Activated T-cell treated with anti-CD3 and anti-CD28 coated beads for 24 hours (primary cell): ENCODE data around the gene OSBPL7.

Experiments
- DNase-seq: peaks from one replicate; pipeline ENCODE4 v3.0.0-alpha.2; 2020; ENCODE audit warnings: low read depth

OSBPL7 gene

GRCh38 chr17:47847341-47848197 is 26.0 kb upstream of the OSBPL7 start:
- DNase-seq, result no peak

DNA sequence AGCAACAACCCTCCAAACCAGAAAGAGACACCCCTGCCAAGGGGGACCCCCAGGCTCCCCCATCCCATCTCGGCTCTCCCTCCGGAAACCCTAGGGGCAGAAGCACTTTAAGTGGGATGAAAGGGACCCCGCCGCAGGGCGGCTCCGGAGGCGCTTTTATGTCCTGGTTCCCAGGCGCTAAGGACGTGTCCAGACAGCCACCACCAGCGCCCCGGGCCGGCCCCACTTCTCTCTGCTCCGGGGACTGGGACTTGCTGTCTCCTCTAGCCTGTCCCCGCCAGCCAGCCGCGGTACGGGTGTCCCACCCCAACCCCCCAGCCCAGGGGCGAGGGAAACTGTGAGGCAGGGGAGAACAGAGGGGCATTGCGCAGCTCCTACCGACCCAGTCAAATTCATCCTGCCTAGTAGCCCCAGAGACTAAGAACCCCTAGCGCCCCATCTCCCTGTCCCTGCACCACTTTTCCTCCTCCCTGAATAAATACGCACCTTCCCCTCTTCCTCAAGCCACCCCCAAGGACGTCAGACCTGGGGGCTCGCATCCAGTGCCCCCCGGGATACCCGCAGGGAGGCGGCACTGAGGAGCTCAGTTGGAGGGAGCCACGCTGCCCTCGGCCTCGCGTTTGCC is 25.2 kb upstream of the OSBPL7 start:
- DNase-seq, result no peak

GRCh38 chr17:47845716-47846075 is 24.1 kb upstream of the OSBPL7 start:
- no peak for DNase-seq

GRCh38 chr17:47844814-47845715 is 23.5 kb upstream of the OSBPL7 start:
- DNase-seq, result no peak

- DNase-seq, result no peak
Observed at GRCh38 chr17:47844227-47844626, 22.6 kb upstream of the OSBPL7 start.

- no peak for DNase-seq
Observed at GRCh38 chr17:47843391-47843730, 21.8 kb upstream of the OSBPL7 start.

DNA sequence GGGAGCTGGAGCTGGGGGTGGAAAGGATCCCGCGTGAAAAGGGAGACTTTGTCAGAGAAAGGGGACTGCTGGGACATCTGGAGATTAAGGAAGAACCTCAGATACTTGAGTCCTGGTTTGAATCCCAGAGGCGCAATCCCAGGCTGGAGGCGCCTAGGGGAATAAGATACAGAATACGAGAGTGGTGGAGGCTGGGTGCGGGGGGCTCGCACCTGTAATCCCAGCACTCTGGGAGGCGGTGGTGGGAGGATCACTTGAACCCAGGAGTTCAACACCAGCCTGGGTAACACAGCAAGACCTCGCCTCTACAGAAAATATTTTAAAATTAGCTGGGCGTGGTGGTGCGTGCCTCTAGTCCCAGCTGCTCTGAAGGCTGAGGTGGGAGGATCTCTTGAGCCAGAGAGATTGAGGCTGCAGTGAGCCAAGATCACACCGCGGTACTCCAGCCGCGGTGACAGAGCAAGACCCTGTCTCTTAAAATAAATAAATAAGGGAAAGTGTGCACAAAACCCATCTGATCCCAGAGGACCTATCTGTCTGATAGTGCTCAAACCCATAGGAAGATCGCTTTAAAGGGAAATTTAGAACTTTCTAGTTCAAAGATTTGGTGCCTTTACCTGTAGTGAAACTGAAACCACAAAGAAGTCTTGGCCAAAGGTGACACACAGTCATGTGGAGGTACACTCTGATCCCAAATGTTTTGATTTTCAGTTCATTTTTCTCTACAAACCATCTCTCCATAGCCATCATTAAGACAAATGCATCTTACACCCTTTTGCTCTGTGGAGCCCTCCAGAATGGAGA is 20.1 kb upstream of the OSBPL7 start:
- DNase-seq, result no peak

- peak; percentile 81 for DNase-seq
Observed at GRCh38 chr17:47840742-47841487, 19.3 kb upstream of the OSBPL7 start, which contains the start of gene SCRN2. Gene SCRN2, minus strand, starts transcription at chr17:47841273. Its CDS starts 430 bp downstream, at chr17:47840843.

- no peak for DNase-seq
Observed at GRCh38 chr17:47840001-47840741, 18.6 kb upstream of the OSBPL7 start.

- DNase-seq, result no peak
Observed at GRCh38 chr17:47839071-47839470, 17.5 kb upstream of the OSBPL7 start.

- DNase-seq, result no peak
Observed at GRCh38 chr17:47838636-47839035, 17.0 kb upstream of the OSBPL7 start.

DNA sequence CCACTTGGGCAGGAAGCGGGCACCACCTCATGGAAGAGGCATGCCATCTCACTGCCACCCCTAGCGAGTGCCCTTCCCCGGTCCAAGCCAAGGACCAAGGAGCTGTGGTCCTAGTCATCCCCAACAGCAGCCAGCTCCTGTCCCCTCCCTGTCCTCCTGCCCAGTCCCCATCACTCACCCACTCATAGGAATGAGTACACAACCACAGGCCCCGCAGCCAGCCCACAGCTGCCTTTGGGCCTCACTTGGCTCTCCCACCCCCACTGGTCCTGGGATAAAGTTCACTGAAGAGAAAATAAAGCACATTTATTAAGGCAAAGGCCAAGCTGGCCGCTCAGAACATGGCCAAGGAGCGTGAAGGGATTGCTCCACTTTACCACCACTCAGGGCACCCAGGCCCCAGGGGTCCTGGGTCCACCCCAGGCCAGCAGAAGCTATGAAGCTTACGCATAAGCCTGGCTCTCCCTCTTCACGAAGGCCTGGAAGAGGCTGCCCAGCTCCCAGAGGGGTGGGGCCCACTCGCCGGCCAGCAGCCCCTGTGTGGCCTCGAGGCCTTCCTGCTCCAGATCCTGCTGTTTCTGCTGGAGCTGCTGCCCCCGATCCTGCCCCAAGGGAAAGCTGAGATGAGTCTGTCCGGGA is 15.9 kb upstream of the OSBPL7 start:
- no peak for DNase-seq

DNA sequence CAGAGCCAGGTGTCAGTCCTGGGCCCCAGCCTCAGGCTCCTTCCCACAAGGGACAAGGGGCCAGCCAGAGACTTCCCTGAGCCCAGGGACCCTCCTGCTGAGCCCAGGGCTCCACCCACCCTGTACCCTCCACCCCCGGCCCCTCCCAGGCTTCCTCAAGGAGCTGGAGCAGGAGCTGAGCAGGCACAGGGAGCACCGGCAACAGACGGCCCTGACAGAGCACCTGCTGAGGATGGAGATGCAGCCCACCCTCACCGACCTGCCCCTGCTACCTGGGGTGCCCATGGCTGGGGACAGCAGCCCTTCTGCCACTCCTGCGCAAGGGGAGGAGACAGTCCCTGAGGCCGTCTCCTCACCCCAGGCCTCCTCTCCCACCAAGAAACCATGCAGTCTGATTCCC is 15.0 kb upstream of the OSBPL7 start:
- DNase-seq, result no peak

DNA sequence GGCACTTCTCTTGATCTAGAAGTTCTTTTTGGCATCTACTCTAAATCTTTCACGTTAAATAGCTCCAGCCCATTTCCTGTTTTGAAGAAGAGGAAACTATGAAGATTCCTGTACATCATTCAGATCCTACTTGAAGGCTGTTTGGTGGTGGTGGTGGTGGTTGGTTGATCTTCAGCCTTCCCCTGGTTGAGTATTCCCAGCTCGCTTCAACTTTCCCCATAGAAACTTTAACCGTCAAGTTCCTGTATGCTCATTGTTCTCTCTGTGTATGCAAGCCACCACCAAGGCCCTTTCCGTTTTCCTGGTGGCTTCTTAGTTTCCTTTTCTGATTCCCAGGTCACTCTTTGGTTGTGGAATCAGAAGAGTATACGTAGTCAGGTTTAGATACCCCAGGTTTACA is 13.2 kb upstream of the OSBPL7 start:
- no peak for DNase-seq

GRCh38 chr17:47831934-47832327 is 10.3 kb upstream of the OSBPL7 start:
- no peak for DNase-seq

DNA sequence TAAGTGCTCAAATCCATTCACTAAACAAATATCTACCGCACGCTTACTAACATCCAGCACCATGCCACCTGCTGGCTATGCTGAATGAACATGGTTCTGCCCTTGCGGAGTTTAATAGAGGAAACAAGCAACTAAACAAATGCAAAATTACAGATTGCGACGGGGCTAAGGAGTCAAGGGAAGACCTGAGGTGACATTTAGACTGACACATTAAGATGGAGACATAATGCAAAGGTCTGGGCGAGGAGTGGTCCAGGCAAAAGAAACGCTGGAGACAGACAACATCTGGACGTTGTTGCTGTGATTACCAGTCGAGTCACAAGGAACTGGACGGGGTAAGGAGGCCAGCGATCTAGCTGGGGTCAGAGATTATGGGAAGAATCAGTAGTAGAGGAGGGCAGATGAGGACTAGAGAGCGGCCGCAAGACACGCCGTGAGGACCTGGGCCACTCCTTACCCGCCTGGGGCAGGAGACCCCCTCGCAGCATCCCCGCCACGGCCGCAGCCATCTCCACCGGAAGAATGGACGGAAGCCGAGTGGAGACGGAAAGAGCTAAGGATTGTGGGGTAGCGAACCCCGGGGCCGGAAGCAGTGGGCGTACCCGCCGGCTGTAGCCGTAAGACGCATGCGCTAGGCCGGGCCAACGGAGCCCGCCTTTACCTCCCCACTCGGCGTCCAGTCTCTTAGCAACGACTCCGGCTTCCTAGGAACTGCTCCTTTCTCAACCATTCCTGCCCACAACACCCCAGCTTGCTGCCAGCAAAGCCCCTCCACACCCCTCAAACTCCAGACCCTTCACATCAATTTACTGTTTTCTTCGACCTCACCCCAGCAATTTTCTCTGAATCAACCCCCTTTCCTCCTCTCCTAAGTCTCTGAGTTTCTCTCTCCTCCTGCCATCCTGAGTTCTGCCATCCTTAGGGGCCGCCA is 9.7 kb upstream of the OSBPL7 start, which contains the start of the genes LRRC46 and MRPL10:
LRRC46 (plus strand) TSS at position 668 of the 931 bp plus-strand sequence. CDS start 320 bp downstream, outside the sequence.
MRPL10 (minus strand) TSS at position 539 of the 931 bp plus-strand sequence; CDS start at position 509, 30 bp downstream.
- DNase-seq, result peak; percentile 91

DNA sequence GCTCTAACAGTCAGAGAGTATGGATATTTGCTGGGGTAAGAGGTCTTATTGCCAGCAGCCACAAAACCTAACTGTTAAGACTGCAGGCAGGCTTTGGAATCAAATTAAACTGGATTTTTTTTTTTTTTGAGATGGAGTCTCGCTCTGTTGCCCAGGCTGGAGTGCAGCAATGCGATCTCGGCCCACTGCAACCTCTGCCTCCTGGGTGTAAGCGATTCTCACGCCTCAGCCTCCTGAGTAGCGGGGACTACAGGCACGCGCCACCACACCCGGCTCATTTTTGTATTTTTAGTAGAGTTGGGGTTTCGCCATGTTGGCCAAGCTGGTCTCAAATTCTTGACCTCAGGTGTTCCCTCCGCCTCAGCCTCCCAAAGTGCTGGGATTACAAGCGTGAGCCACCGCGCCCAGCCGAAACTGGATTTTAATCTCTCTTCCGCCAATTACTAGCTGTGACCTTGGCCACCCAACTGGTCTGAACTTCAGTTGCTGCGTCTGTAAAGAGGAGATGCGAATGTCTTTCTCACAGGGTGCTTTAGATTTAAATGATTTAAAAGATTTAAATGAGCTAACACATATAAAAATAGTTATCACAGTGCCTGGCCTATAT is 8.9 kb upstream of the OSBPL7 start:
- no peak for DNase-seq

GRCh38 chr17:47829870-47830269 is 8.3 kb upstream of the OSBPL7 start:
- DNase-seq, result no peak
